PFSK-1 (cell line): Measurements from ENCODE around the gene STARD3.

Source experiments
- FOXP2 ChIP-seq: optimal IDR thresholded peaks from 2 replicates; pipeline ENCODE3; 2011; ENCODE audit warnings: borderline replicate concordance, control low read depth, inconsistent platforms; ENCODE audit not compliant: insufficient read depth; ENCODE audit errors: extremely low read length, extremely low read depth
- POLR2AphosphoS5 ChIP-seq: IDR thresholded peaks from 2 replicates; pipeline ENCODE4 v1.6.1; 2012; ENCODE audit warnings: low read depth, mild to moderate bottlenecking, control low read depth, low read length, moderate library complexity
- REST ChIP-seq, 2 experiments: IDR thresholded peaks; 2 replicates each; pipeline versions ENCODE4 v1.6.1 to v1.8.0; 2011 to 2012; ENCODE audit warnings: low read depth in 2 of 2, low read length in 2 of 2, control low read depth in 1 of 2, inconsistent platforms in 1 of 2, mild to moderate bottlenecking in 1 of 2, moderate library complexity in 1 of 2; ENCODE audit not compliant: insufficient read depth in 1 of 2
- SIN3A ChIP-seq: IDR thresholded peaks from 2 replicates; pipeline ENCODE4 v1.6.1; 2012; ENCODE audit warnings: mild to moderate bottlenecking, low read length, moderate library complexity, borderline replicate concordance; ENCODE audit not compliant: insufficient read depth
- TAF1 ChIP-seq: IDR thresholded peaks from 2 replicates; pipeline ENCODE4 v1.6.1; 2012; ENCODE audit warnings: low read length, control low read depth, borderline replicate concordance; ENCODE audit not compliant: insufficient read depth

Gene STARD3

GRCh38 chr17:39702901-39703893 lies 66.3 kb downstream of the STARD3 start:
- TF ChIP-seq SIN3A (no peak), POLR2AphosphoS5 (no peak), TAF1 (no peak), REST (IDR thresholded peaks at IDR 0.05; ENCODE audit: insufficient read depth in 1 of 2, low read depth in 2 of 2, low read length in 2 of 2) (no peak), FOXP2 (no peak)

- TF ChIP-seq SIN3A = no peak
- TF ChIP-seq POLR2AphosphoS5 = no peak
- TF ChIP-seq FOXP2 = no peak
- TF ChIP-seq REST (IDR thresholded peaks at IDR 0.05; ENCODE audit: insufficient read depth in 1 of 2, low read depth in 2 of 2, low read length in 2 of 2) = no peak
- no peak for TF ChIP-seq TAF1
Measured at GRCh38 chr17:39703913-39704312, 67.0 kb downstream of the STARD3 start.

- TF ChIP-seq REST (IDR thresholded peaks at IDR 0.05; ENCODE audit: insufficient read depth in 1 of 2, low read depth in 2 of 2, low read length in 2 of 2) (no peak), TAF1 (no peak), SIN3A (no peak), POLR2AphosphoS5 (no peak)
Measured at GRCh38 chr17:39704821-39705551, 68.0 kb downstream of the STARD3 start.

GRCh38 chr17:39705786-39706348 lies 68.9 kb downstream of the STARD3 start:
- TF ChIP-seq SIN3A (no peak), REST (IDR thresholded peaks at IDR 0.05; ENCODE audit: insufficient read depth in 1 of 2, low read depth in 2 of 2, low read length in 2 of 2) (no peak), FOXP2 (no peak), TAF1 (no peak), POLR2AphosphoS5 (no peak)
